Erythroblast (primary cell): Measurements from ENCODE around the gene ALKBH7.

Experiments used
- GATA1 ChIP-seq: IDR thresholded peaks from 2 replicates; pipeline ENCODE4 v1.6.1; 2011; ENCODE audit warnings: low read depth, mild to moderate bottlenecking, control low read depth, low read length, moderate library complexity
- POLR2A ChIP-seq: IDR thresholded peaks from 2 replicates; pipeline ENCODE4 v1.6.1; 2011; ENCODE audit warnings: mild to moderate bottlenecking, low read length

- TF ChIP-seq POLR2A (no peak), GATA1 (no peak)
Observed at GRCh38 chr19:6362027-6362350, 10.6 kb upstream of the ALKBH7 start.
